OCI-LY1 (cell line): Measurements from ENCODE around the gene GNAL.

Experiments used
- CTCF ChIP-seq: fragments of 200-600 bp; sonication (generic), shearing (Covaris generic); IDR thresholded peaks from 2 replicates; pipeline ENCODE4 v1.5.1; 2017; ENCODE audit warnings: mild to moderate bottlenecking, antibody characterized with exemption, low read length, moderate library complexity, mixed read lengths
- EZH2 ChIP-seq: fragments of 200-600 bp; sonication (generic), shearing (Covaris generic); IDR thresholded peaks from 2 replicates; pipeline ENCODE4 v1.8.0; 2017; ENCODE audit warnings: borderline replicate concordance, mixed run types, mild to moderate bottlenecking, antibody characterized with exemption, low read length, moderate library complexity, mixed read lengths

DNA sequence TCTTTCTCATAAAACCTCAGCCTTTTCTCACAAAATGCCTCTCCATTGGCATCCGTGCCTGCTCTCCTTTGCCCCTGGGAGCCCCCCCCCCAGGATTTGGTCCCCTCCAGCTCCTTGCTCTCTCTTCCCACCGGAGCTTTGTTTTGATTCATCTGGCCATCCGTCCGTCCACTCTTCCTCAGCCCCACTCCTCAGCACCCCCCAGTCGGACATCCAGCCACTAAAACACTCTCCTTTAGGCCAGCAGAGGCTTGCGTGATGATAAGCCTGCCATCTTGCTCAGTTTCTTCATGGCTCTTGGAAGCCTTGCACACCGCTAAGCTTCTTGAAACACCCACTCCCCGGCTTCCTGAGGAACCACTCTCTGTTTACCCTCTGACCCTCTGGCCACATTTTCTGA is 31.5 kb upstream of the GNAL start:
- TF ChIP-seq CTCF: no peak
- no peak for TF ChIP-seq EZH2
